Activated naive CD8-positive, alpha-beta T cell (primary cell): ENCODE data around the gene RNF31.

Experiments
- H3K27ac Mint-ChIP-seq: one replicate; pipeline ENCODE4 v1.8.0; 2021; ENCODE audit warnings: mixed read lengths
- H3K27me3 Mint-ChIP-seq: one replicate; pipeline ENCODE4 v1.8.0; 2021; ENCODE audit warnings: mixed read lengths
- H3K36me3 Mint-ChIP-seq: one replicate; pipeline ENCODE4 v1.8.0; 2021; ENCODE audit warnings: mixed read lengths
- H3K4me1 Mint-ChIP-seq: one replicate; pipeline ENCODE4 v1.8.0; 2021; ENCODE audit warnings: low read depth, mixed read lengths
- H3K4me3 Mint-ChIP-seq: one replicate; pipeline ENCODE4 v1.8.0; 2021; ENCODE audit warnings: mild to moderate bottlenecking, mixed read lengths
- H3K9me3 Mint-ChIP-seq: one replicate; pipeline ENCODE4 v1.8.0; 2021; ENCODE audit warnings: low read depth, mixed read lengths

The RNF31 gene

DNA sequence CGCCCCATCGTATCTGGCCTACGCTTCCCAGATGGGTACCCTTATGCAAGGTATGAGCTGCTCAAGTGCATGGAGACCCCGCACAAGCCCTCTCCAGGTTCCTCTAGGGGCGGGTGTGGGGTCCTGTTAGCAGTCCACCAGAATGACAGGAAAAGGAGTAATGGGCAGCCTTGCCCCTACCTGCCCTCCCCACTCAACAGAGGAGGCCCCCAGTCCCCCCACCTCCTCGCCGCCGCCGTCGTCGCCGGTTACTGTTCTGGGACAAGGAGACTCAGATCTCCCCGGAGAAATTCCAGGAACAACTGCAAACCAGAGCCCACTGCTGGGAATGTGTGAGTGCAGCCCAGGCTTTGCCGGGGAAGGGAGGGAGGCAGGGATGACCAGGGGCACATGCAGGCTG, 30.6 kb downstream of the RNF31 start:
- Mint-ChIP-seq H3K4me1 (peaks cover 7% of the 10 kb centered on the region), H3K4me3 (no peak overlapping the region), H3K36me3 (no peaks in the 10 kb centered on the region), H3K27me3 (no peaks in the 10 kb centered on the region), H3K9me3 (no peaks in the 10 kb centered on the region), H3K27ac (no peak overlapping the region)

DNA sequence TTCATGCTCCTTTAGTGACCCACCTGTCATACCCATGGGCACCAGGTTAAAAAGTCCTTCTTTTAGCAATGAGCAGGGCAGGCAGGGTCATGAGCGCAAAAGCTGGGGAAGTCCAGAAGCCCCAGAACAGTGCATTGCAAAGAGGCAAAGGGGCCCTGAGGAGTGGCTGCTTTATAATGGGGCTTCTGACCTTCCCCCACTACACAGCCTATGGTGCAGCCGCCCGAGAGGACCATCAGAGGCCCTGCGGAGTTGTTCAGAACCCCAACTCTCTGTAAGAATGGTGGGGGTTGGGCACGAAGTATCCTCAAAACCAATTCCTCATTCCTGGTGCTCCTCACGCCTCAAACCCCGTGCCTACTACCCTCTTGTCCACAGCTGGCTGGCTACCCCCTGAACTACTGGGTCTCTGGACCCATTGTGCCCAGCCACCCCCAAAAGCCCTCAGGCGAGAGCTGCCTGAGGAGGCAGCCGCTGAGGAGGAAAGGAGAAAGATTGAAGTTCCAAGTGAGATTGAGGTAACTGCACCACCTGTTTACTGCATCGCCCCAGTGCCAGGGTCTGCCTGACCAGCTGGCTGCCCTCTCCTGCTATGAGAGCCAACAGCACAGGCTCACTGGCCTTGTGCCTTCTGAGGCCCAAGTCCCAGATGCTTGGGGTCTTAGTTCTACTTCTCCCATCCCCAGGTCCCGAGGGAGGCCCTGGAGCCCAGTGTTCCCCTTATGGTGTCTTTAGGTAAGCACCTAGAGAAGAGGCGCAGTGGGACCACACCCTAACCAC, 31.3 kb downstream of the RNF31 start:
- Mint-ChIP-seq H3K36me3 (no peaks in the 10 kb centered on the region), H3K27ac (no peak overlapping the region), H3K27me3 (no peaks in the 10 kb centered on the region), H3K4me3 (no peak overlapping the region), H3K9me3 (no peaks in the 10 kb centered on the region), H3K4me1 (peaks cover 6% of the 10 kb centered on the region)

GRCh38 chr14:24179294-24179960, 32.1 kb downstream of the RNF31 start:
- Mint-ChIP-seq H3K36me3 (no peaks in the 10 kb centered on the region), H3K27ac (peak overlapping the region; percentile 43), H3K4me1 (peaks cover 6% of the 10 kb centered on the region), H3K9me3 (no peaks in the 10 kb centered on the region), H3K27me3 (no peaks in the 10 kb centered on the region), H3K4me3 (no peak overlapping the region)

- H3K36me3 Mint-ChIP-seq = no peaks in the 10 kb centered on the region
- H3K4me3 Mint-ChIP-seq = no peak overlapping the region
- H3K27ac Mint-ChIP-seq = no peak overlapping the region
- H3K4me1 Mint-ChIP-seq = peaks cover 3% of the 10 kb centered on the region
- no peaks in the 10 kb centered on the region for H3K9me3 Mint-ChIP-seq
- no peaks in the 10 kb centered on the region for H3K27me3 Mint-ChIP-seq
Observed at GRCh38 chr14:24179961-24180796, 32.9 kb downstream of the RNF31 start.

GRCh38 chr14:24181371-24182077, 34.2 kb downstream of the RNF31 start:
- Mint-ChIP-seq H3K4me1 (peaks cover 3% of the 10 kb centered on the region), H3K36me3 (no peaks in the 10 kb centered on the region), H3K9me3 (no peaks in the 10 kb centered on the region)

GRCh38 chr14:24182110-24182882, 35.0 kb downstream of the RNF31 start:
- Mint-ChIP-seq H3K4me1 (peaks cover 7% of the 10 kb centered on the region), H3K4me3 (no peak overlapping the region), H3K27ac (peak overlapping the region; percentile 64), H3K9me3 (no peaks in the 10 kb centered on the region), H3K36me3 (peaks cover 3% of the 10 kb centered on the region), H3K27me3 (no peaks in the 10 kb centered on the region)

More at GRCh38 chr14:24181371-24182077, 34.2 kb downstream of the RNF31 start:
- Mint-ChIP-seq H3K27ac (peak overlapping the region; percentile 64), H3K27me3 (no peaks in the 10 kb centered on the region), H3K4me3 (no peak overlapping the region)

GRCh38 chr14:24183014-24183481, 35.8 kb downstream of the RNF31 start:
- no peak overlapping the region for H3K4me3 Mint-ChIP-seq
- H3K9me3 Mint-ChIP-seq = no peaks in the 10 kb centered on the region
- peaks cover 5% of the 10 kb centered on the region for H3K36me3 Mint-ChIP-seq
- H3K27ac Mint-ChIP-seq = no peak overlapping the region
- peaks cover 12% of the 10 kb centered on the region for H3K4me1 Mint-ChIP-seq
- H3K27me3 Mint-ChIP-seq = no peaks in the 10 kb centered on the region

DNA sequence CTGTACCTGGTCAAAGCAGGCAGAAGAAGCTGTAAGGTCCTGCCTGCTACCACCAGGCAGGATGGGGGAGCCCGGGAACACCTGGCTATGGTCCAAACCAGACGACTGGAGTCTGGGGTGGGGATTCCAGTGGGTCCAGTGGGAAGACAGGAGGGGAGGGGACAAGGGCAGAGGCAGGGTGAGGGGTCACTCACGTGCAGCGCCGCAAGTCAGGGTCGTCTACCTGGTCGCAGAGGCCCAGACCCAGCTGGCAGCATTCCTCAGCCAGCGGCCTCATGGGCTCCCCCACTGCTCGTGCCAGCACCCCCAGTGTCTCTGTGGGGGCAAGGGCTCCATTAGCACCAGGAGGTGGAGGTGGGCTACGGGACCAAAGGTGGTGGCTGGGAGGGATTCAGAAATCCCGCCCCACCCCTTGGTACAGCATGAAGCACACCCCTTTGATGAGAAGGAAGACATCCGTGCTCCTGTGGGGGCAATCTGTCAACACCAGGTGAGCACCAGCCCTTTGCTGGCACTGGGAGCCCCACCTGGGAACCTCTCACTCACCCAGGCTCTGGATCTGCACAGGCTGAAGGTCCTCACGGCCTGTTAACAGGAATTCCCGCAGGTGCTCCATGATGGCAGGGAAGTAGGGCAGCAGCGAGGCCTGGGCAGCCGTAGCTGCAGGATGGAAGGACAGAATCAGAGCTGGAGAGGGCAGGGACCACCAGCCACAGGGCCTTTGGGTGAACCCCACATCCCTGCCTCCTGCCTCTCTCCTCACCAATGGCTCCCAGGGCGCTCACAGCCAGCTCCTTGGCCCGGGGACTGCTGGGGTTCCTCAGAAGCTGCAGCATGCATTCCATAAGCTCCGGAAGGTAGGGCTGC, 37.0 kb downstream of the RNF31 start:
- H3K4me3 Mint-ChIP-seq = no peak overlapping the region

DNA sequence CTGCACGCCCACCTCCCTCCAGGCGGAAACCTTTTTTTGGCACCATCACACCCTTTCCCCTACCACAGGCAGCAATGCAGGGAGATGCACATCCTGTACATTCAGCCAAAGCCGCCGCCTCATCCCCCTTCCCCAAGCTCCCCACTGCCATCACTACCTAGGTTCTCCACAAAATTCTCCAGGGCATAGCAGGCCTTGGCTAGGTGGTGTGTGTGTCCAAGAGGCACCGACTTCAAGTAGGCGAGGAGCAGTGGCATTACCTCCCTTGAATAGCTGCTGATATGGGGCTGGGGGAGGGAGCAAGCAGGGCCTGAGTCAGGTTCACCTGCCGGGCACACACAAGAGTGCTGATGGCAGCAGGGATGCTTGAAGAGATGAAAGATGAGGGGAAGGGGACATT, 37.7 kb downstream of the RNF31 start:
- Mint-ChIP-seq H3K4me1 (peaks cover 21% of the 10 kb centered on the region), H3K27ac (no peak overlapping the region), H3K27me3 (no peaks in the 10 kb centered on the region), H3K36me3 (peaks cover 7% of the 10 kb centered on the region), H3K4me3 (no peak overlapping the region), H3K9me3 (no peaks in the 10 kb centered on the region)

More for the DNA sequence above, 37.0 kb downstream of the RNF31 start:
- peaks cover 7% of the 10 kb centered on the region for H3K36me3 Mint-ChIP-seq
- H3K27me3 Mint-ChIP-seq = no peaks in the 10 kb centered on the region
- H3K27ac Mint-ChIP-seq = no peak overlapping the region
- peaks cover 18% of the 10 kb centered on the region for H3K4me1 Mint-ChIP-seq
- no peaks in the 10 kb centered on the region for H3K9me3 Mint-ChIP-seq

GRCh38 chr14:24185741-24186140, 38.4 kb downstream of the RNF31 start:
- H3K4me1 Mint-ChIP-seq = peaks cover 23% of the 10 kb centered on the region
- H3K27ac Mint-ChIP-seq = no peak overlapping the region
- H3K9me3 Mint-ChIP-seq = no peaks in the 10 kb centered on the region
- no peak overlapping the region for H3K4me3 Mint-ChIP-seq
- H3K36me3 Mint-ChIP-seq = peaks cover 7% of the 10 kb centered on the region
- no peaks in the 10 kb centered on the region for H3K27me3 Mint-ChIP-seq

DNA sequence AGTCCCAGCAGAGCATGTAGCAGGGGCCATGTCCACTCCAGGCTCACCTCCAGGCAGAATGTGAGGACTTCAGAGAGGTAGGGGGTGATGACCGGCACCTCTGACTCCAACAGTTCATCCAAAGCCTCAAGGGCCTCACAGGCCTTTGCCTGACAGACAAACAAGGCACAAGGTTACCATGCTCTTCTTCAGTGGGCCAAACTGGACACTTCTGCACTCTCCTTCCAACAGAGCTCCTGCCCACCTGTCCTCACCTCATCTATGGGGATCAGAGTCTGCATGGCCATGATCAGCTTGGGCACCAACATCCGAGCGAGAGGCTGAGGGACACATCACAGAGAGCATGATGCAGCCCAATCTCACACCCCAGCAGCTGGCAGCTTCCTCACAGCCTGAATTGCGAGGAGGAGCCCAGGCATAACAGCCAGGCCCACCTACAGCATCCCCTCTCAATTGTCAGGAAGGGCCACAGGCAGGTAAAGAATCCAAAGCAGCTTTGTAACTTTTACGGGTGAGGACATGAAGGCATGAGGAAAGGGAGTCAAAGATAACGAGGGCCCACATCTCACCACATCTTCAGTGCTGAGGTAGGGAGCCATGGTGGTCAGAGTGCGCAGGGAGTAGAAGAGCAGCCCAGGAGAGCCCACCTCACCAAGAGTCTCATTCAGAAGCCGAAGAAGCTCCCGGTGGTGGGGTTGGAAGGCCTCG, 39.7 kb downstream of the RNF31 start:
- H3K27ac Mint-ChIP-seq = no peak overlapping the region
- H3K27me3 Mint-ChIP-seq = no peaks in the 10 kb centered on the region
- peaks cover 7% of the 10 kb centered on the region for H3K36me3 Mint-ChIP-seq
- no peaks in the 10 kb centered on the region for H3K9me3 Mint-ChIP-seq
- H3K4me3 Mint-ChIP-seq = peak overlapping the region; percentile 93
- H3K4me1 Mint-ChIP-seq = peaks cover 29% of the 10 kb centered on the region

DNA sequence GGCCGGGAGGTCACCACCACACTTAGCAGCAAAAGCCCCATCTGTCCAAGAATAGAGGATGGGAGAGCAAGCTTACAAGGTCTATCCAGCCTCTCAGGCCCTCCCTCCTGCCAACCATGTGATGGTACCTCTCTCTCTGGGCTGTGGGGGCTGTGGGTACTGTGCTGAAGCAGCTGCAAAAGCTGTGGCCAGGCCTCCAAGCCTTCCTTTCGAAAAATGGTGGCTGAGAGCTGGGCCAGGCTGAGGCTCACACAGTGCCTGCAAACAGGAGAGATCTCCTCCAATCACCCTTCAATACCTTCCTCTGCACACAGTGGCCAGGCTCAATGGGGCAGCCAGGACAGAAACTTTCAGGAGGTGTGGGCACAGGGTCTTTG, 40.2 kb downstream of the RNF31 start:
- H3K27me3 Mint-ChIP-seq = no peaks in the 10 kb centered on the region
- H3K36me3 Mint-ChIP-seq = peaks cover 10% of the 10 kb centered on the region
- H3K4me1 Mint-ChIP-seq = peaks cover 34% of the 10 kb centered on the region
- H3K27ac Mint-ChIP-seq = peak overlapping the region; percentile 90
- peak overlapping the region; percentile 93 for H3K4me3 Mint-ChIP-seq
- no peaks in the 10 kb centered on the region for H3K9me3 Mint-ChIP-seq
